Ammon's horn (tissue), 1 donor: Measurements from ENCODE around the gene EYA2.

Source experiments
- DNase-seq: peaks from one replicate; pipeline ENCODE4 v3.0.0-alpha.2; 2016; ENCODE audit warnings: low spot score

Gene EYA2

GRCh38 chr20:47036091-47036870, 141.6 kb downstream of the EYA2 start:
- DNase-seq: no peak

DNA sequence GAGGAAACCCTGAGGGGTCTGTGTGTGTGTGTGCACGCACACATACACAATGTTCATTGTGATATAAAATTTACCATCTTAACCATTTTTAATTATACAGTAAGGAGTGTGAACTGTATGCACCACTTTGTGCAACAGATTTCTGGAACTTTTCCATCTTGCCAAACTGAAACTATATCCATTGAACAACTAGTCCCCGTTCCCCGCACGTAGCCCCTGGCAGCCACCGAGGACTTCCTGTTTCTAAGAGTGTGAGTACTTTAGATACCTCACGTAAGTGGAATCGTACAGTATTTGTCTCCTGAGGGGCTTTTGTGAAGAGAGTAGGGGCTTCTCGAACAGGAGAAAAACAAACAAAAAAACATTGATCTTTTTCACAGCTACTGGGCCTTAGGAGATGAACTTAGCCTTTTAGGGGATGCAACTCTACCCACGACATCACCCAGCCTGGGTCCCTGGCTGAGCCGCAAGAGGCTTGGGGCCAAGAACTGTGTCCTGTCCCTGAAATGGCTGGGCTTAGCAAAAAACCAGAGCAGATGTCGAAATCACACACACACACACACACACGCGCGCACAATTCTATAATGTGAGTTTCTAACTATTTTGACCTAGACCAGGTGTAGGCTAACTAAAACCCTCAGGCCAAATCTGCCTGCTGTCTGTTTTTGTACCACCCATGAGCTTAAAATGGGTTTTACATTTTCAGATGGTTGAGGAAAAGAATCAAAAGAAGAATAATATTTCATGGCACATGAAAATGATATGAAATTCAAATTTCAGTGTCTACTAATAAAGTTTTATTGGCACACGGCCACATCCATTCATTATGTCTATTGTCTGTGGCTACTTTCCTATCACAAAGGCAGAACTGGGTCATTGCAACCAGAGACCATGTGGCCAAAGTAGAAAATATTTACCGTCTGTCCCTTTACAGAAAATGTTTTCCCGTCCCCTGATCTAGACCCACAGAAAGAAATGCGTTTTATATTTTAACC, 144.2 kb downstream of the EYA2 start:
- no peak for DNase-seq

DNA sequence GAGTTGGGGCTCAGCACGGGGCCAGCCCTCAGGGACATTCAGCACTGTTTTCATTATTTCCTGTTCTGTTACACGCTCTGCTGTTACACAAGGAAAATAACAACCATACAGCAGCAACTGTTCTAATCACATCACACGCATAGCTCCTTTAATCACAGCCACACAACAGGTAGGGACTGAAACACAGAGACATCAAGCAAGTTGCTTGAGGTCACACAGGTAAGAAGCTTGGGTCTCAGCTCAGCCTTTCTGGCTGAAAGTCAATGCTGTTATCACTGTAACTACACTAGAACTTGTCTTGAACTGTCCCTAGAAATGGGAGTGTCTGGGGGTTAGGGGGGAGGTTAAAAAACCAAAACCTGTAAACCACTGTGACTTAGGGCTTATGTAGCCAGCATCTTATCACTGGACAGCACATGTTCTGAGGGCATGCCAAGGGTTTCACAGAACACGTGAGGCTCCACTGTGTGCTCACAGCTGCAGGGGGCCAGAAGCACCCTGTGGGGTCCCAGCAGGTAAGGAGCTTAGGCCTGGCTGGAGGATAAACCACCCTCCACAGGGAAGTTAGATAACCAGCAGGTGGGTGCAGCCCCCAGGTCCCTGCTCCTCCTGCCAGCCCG, 146.0 kb downstream of the EYA2 start:
- DNase-seq: no peak

- DNase-seq: no peak
Observed at GRCh38 chr20:47041396-47041899, 146.8 kb downstream of the EYA2 start.

GRCh38 chr20:47042464-47042863, 147.8 kb downstream of the EYA2 start:
- DNase-seq: no peak

DNA sequence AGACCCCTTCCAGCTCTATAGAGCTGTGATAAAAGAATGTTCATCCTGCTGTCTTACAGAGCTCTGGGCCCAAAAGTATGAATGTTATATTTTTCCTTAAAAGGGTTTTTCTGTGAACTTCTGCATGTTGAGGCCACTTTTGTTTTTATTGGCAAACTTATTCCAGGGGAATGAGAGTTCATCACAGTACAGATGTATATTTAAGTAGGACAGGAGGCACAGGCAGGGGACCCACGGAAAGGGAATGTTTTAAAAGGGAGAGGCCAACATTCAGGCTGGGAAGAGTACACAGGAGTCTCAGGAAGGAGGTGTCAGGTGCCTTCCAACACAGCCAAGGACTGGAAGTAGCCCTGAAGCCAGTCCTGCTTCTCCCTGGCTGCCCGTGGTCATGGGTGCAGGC, 148.4 kb downstream of the EYA2 start:
- no peak for DNase-seq

DNA sequence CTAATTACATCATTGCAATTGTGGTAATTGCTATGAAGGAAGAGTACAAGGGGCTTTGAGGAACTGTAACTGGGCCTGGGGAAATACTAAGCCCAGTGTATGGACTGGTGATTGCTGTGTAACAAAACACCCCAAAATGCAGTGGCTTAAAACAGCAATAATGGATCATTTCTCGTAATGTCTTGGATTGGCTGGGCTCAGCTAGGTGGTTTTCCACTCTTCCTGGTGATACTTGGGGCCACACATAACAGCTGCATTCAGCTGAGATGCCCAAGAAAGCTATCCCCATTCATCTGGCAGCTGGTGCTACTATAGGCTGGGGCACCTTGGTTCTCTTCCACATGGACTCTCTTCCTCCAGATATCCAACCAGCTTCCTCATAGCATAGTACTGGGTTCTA, 150.3 kb downstream of the EYA2 start:
- DNase-seq: no peak

GRCh38 chr20:47048054-47048453, 153.4 kb downstream of the EYA2 start:
- DNase-seq: no peak

DNA sequence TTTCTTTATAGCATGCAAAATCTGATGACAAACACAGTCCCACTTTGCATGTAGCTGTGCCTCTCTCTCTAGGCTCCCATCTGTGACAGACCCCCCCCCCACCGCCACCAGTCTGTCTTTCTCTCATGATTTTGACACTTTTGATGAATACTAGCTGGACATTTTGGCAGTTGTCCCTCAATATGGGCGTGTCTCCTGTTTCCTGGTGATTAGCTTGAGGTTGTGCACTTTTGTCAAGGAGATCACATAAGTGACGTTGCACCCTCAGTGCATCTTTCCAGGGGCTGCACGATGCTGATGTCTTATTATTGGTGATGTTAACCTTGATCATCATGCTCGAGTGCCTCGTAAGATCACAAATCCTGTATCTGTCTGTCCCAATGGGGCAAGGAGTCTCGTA, 155.1 kb downstream of the EYA2 start:
- DNase-seq: no peak

- no peak for DNase-seq
Observed at GRCh38 chr20:47050996-47051395, 156.4 kb downstream of the EYA2 start.

- peak; percentile 9 for DNase-seq
Observed at GRCh38 chr20:47051936-47052526, 157.4 kb downstream of the EYA2 start.

- DNase-seq: no peak
Observed at GRCh38 chr20:47054506-47054905, 159.9 kb downstream of the EYA2 start.

DNA sequence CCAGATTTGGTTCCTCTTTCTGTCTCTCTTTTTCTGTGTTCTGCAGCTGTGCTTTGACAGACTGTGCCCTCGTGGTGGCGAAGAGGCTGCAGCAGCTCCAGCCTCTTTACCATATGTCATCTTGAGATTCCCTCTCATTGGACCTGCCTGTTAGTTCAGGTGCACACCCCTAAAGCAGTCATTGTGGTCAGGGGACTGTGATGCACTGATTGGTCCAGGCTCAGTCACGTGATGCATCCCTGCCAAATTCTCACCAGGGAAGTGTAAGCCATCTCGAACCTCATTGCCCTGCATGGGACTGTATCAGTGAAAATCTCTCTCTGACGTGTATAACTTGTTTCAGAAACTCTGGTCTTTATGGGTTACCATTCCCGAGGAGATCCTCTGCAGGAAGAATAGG, 160.3 kb downstream of the EYA2 start:
- DNase-seq: no peak

DNA sequence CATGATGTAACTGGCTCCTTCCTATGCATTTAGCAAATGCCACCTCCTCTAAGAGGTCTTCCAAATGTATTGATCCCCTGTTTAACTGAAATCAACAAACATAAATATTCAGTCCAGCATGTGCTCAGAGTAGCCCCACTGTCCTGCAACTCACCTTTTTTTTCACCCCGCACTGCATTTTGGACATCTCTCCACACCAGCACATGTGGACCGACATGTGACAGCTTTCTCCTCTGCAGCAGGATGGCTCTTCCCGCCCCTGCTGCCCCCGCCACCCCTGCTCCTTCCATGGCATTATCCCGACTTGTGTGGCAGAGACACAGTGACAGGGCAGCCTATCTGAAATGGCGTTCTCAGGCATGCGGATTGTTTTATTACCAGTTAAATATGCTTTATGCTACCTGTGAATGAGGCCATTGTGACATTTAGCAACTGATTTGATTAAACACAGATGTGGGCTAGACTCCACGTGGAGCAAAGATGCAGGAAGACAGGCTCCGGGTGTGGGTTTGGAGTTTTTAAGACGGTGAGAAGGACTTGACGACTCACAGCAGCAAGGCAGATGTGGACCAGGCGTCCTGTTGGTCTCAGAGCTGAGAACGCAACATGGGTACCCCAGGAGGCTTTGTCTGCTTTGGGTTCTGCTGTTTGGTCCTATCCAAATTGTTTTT, 161.2 kb downstream of the EYA2 start:
- no peak for DNase-seq

DNA sequence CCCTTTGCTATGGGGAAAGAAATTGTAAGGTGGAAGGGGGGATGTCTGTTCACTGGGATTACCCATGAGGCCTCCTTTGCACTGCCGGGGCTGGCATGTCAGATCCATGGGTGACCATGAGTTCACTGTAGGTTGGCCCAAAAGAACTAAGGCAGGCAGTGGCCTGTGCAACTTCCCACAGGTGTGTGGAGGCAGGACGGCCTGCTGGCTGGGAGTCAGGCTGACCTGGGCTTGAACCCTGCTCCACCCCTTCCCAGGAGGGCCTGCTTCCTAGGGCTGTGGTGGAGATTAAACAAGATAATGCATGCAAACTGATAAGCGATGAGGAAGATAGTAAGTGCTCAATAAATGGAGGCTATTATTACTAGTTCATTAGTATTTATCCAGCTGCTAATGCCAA, 163.0 kb downstream of the EYA2 start:
- DNase-seq: no peak

DNA sequence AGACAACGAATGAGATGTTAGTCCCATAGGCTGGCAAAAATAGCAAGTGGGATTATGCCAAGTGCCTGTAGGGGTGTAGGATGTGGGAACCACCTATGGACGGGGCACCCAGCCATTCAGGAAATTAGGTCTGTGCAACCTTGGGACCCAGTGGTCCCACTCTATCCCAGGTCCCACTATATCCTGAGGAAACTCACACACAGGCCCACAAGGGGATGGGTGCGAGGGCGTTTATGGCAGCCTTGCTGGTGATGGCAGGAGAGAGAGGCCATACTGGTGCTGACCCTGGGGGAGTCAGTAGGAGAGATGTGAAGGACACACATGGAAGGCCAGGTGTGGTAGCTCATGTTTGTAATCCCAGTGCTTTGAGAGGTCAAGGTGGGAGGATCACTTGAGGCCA, 163.6 kb downstream of the EYA2 start:
- DNase-seq: no peak

GRCh38 chr20:47059536-47059935, 164.9 kb downstream of the EYA2 start:
- DNase-seq: no peak

- DNase-seq: no peak
Observed at GRCh38 chr20:47061549-47061948, 166.9 kb downstream of the EYA2 start.

- DNase-seq: no peak
Observed at GRCh38 chr20:47062226-47062890, 167.7 kb downstream of the EYA2 start.

DNA sequence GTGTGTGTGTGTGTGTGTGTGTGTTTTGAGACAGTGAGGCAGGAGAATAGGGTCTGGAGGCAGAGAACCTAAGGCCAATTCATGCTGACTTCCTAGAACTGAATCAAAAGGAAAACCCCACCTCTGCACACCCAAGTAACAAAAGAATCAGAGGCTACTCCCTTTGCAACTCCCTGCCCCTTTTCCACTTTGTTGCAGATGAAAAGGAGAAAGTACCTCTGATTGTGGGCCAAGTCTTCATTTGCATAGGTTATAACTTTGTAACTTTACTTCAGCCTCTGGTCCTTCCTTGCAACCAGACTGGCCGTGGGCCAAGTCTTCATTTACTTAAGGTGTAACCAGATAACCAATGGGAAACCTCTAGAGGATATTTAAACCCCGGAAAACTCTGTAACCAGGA, 168.8 kb downstream of the EYA2 start:
- DNase-seq: no peak

DNA sequence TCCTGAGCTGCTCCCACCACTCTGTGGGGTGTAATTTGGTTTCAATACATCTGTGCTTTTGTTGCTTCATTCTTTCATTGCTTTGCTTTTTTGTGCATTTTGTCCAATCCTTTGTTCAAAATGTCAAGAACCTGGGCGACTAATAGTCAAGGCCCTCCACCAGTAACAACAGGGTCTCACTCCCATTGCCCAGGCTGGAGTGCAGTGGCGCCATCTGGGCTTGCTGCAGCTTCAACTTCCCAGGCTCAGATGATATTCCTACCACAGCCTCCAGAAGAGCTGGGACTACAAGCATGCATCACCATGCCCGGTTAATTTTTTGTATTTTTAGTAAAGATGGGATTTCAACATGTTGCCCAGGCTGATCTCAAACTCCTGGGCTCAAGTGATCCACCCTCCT, 169.2 kb downstream of the EYA2 start:
- DNase-seq: no peak
